Memory B cell (primary cell): ENCODE data around the gene HES2.
A peak's percentile ranks its signal among the peaks of the same experiment; 100 is the strongest.
"Not testable (repeated sequence)": the region's sequence is repeated elsewhere in the genome, so short reads cannot be mapped to it uniquely, and the experiment has no call there.

Experiments
- ATAC-seq: fragments of 150-1000 bp; cut with Tn5 transposase; 2 replicates; pipeline ENCODE4 v1.10.0; 2021; ENCODE audit warnings: low read depth, mild to moderate bottlenecking, moderate library complexity
- DNase-seq, 2 donors: peaks; one replicate each; pipeline ENCODE4 v3.0.0; 2022; ENCODE audit warnings: low spot score in 2 of 2
- H3K27ac Mint-ChIP-seq: one replicate; pipeline ENCODE4 v1.8.0; 2022; ENCODE audit warnings: mild to moderate bottlenecking, moderate library complexity, mixed read lengths
- H3K27me3 Mint-ChIP-seq: one replicate; pipeline ENCODE4 v1.8.0; 2022; ENCODE audit warnings: mixed read lengths
- H3K36me3 Mint-ChIP-seq: one replicate; pipeline ENCODE4 v1.8.0; 2022; ENCODE audit warnings: mild to moderate bottlenecking, mixed read lengths
- H3K4me1 Mint-ChIP-seq: one replicate; pipeline ENCODE4 v1.8.0; 2022; ENCODE audit warnings: mixed read lengths
- H3K4me3 Mint-ChIP-seq: one replicate; pipeline ENCODE4 v1.8.0; 2022; ENCODE audit warnings: mild to moderate bottlenecking, moderate library complexity, mixed read lengths
- H3K9me3 Mint-ChIP-seq: one replicate; pipeline ENCODE4 v1.8.0; 2022; ENCODE audit warnings: mixed read lengths

The HES2 gene

DNA sequence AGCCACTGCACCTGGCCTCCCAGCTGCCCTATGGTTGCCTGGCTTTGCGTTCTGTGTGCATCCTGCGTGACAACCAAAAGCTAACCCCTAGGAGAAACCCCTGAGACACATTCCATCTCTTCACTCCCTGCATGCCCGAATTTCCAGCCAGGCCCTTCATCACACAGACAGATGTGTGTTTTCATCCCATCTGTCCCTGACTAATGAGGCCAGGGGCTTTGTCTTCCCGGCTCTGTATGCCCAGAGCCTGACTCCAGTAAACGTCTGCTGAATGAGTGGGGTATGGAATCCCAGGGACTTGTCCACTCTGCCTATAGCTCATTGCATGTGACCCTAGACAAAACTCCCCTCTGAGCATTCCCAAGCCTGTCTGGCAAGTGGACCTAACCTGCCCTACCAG lies 14.5 kb upstream of the HES2 start:
- no peaks in the 10 kb centered on the region for H3K9me3 Mint-ChIP-seq
- H3K27ac Mint-ChIP-seq, result no peak overlapping the region
- no peaks in the 10 kb centered on the region for H3K36me3 Mint-ChIP-seq
- H3K27me3 Mint-ChIP-seq, result peaks cover 23% of the 10 kb centered on the region
- peaks cover 7% of the 10 kb centered on the region for H3K4me1 Mint-ChIP-seq
- H3K4me3 Mint-ChIP-seq, result no peak overlapping the region
- no peak for DNase-seq
- ATAC-seq, result no peak

DNA sequence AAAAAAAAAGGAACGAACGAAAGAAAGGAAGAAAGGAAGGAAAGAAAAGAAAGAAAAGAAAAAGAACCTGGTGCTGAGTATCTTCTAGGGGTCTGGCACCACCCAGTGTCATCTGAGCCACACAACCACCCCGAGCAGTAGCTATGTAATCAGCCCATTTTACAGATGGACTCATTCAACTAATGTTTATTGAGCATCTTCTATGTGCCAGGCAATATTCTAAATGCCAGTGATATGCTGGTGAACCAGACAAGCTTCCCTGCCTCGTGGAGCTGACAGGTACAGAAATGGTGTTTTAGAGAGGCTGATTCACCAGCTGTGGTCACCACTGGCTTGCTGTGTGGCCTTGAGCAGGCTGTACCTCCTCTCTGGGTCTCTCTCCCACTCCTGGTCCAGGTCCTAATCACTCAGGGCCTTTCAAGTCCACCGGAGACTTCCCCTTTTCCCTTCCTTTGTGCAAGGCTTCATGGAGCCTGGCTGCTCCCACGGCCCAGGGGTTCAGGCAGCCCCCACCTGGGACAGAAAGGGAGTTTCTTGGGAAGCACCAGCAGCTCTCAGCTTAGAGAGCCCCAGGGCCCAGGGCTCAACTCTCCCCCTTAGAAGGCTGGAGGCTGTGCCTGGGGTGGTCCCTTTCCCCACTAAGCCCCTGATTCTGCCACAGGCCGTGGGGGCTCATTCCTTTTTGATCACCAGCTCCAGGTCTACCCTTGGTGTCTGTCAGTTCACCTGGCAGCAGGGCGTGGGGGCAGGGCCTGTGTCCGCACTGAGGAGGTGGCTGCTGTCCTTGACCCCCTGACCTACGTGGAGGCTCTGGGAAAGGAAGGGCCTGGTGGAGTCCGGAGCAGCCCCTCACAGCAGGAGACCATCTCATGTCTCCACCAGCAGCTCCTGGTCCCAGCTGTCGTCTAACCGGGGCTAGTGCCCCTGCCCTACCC lies 12.2 kb upstream of the HES2 start:
- ATAC-seq, H3K27ac Mint-ChIP-seq, H3K4me1 Mint-ChIP-seq, H3K9me3 Mint-ChIP-seq, H3K4me3 Mint-ChIP-seq, DNase-seq, H3K36me3 Mint-ChIP-seq: not testable (repeated sequence)
- peaks cover 17% of the 10 kb centered on the region for H3K27me3 Mint-ChIP-seq

DNA sequence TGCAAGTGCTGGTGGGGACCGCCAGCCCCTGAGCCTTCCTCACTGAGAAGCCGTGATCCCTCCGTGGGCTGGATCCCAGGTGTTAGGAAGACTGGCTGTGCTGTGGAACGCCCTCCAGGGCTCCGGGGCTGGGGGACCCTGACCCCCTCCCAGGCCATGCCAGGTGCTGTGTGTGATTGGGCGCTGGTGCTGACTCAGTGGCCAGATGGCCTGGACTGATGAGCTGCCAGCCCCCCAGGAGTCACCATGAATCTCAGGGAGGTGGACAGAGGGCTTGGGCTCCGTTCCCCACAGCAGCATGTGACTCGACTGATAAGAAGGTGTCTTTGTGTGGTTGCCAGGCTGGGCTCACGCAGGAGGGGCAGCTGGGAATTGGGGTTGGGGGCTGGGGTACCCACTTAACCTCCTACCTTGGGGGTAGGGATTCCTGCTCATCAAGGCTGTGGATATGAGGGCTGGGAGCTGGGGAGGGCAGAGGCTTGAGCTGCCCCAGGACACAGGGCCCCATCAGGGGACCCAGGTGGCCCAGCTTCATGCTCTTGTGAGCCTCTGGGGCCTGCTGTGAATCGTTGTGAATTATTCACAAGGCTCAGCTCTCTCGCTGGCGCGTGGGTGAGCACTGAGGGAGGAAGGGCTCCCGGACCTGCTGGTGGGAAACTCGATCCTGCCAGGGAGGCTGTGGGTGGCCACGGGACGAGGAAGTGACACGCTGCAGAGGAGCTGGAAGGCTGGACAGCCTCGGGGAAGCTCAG lies 10.1 kb upstream of the HES2 start:
- not testable (repeated sequence) for H3K9me3 Mint-ChIP-seq, H3K4me1 Mint-ChIP-seq, H3K36me3 Mint-ChIP-seq, ATAC-seq, H3K4me3 Mint-ChIP-seq, H3K27ac Mint-ChIP-seq, DNase-seq
- peaks cover 16% of the 10 kb centered on the region for H3K27me3 Mint-ChIP-seq

DNA sequence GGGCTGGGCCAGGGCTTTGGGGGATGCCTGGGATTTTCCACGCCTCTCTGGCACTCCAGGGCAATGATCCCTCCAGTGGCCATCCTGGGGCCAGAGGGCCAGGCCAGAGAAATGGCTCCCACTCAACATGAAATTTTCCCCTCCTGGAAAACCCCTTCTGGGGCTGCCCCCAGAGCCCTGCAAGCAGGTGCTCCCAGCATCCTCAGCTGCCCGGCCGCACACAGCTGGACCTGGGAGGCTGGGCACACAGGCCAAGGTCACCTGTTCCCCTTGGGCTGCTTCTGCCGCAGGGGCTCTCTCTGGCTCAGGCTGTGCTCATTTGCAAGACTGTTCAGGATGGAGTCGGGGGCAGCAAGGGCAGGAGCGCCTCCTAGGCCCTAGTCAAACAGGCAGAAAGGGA lies 8.7 kb upstream of the HES2 start:
- H3K9me3 Mint-ChIP-seq, DNase-seq, H3K4me3 Mint-ChIP-seq, H3K36me3 Mint-ChIP-seq, H3K4me1 Mint-ChIP-seq, H3K27ac Mint-ChIP-seq: not testable (repeated sequence)
- H3K27me3 Mint-ChIP-seq, result peaks cover 13% of the 10 kb centered on the region
- peak; percentile 46 for ATAC-seq

DNA sequence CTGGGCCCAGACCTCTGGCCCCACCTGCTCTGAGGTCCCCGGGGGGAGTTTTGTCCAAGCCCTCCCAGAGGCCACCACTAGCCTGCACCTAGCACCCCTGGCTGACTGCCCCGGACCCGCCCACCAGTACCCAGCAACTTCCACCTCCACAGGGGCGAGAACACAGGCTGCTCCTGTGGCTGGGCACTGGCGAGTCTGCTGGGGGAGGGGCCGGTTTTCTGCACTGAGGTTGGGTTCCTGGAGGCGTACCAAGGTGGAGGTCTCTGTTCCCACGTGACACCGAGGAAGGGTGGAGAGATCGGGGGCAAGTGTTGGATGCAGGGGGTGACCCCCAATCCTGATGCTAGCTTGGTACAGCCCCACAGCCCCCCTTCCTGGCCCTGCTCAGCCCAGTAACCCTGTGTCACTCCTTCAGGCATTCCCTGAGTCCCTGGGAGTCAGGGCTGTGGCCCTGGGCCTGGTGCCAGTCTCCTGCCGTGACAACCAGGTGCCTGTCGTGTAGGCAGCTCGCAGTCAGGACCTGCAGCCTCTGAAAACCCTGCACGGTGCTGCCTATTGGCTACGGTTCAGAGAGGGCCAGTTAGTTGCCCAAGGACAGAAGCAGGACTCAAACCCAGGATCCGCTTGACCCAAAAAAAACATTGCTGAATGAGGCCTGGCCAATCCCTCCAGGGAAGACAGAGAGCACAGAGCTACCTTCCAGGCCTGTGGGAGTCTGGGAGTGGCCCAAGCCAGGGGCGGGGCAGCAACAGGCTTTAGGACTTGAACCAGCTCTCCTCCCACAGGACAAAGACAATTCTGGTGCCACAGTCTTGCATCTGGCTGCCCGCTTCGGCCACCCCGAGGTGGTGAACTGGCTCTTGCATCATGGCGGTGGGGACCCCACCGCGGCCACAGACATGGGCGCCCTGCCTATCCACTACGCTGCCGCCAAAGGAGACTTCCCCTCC lies 8.0 kb upstream of the HES2 start:
- no peak for ATAC-seq
- H3K27ac Mint-ChIP-seq, result no peak overlapping the region
- H3K9me3 Mint-ChIP-seq, result no peaks in the 10 kb centered on the region
- DNase-seq, result no peak
- peaks cover 7% of the 10 kb centered on the region for H3K4me1 Mint-ChIP-seq
- H3K36me3 Mint-ChIP-seq, result no peaks in the 10 kb centered on the region
- peaks cover 14% of the 10 kb centered on the region for H3K27me3 Mint-ChIP-seq
- H3K4me3 Mint-ChIP-seq, result no peak overlapping the region

DNA sequence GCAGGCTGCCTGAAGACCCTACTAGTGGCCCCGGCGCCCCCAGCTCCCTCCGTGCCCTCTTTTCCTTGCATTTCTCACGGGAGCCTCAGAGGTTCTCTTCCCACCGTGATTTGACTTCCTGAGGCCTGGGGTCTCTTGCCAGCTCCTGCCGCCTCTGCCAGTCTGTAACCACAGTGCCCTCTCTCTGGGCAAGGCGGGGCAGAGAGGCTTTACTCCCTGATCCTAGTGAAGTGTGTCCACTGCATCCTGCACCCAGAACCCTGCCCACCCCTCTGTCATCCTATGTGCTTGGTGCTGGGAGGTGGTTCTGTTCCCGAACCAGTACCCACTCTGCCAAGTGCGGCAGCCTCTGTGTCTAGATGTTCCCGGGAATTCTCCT lies 7.2 kb upstream of the HES2 start:
- Mint-ChIP-seq H3K27ac (no peak overlapping the region), H3K36me3 (no peaks in the 10 kb centered on the region), H3K4me3 (no peak overlapping the region), H3K27me3 (peaks cover 16% of the 10 kb centered on the region), H3K9me3 (no peaks in the 10 kb centered on the region), H3K4me1 (peaks cover 7% of the 10 kb centered on the region)
- DNase-seq (no peak), ATAC-seq (no peak)

DNA sequence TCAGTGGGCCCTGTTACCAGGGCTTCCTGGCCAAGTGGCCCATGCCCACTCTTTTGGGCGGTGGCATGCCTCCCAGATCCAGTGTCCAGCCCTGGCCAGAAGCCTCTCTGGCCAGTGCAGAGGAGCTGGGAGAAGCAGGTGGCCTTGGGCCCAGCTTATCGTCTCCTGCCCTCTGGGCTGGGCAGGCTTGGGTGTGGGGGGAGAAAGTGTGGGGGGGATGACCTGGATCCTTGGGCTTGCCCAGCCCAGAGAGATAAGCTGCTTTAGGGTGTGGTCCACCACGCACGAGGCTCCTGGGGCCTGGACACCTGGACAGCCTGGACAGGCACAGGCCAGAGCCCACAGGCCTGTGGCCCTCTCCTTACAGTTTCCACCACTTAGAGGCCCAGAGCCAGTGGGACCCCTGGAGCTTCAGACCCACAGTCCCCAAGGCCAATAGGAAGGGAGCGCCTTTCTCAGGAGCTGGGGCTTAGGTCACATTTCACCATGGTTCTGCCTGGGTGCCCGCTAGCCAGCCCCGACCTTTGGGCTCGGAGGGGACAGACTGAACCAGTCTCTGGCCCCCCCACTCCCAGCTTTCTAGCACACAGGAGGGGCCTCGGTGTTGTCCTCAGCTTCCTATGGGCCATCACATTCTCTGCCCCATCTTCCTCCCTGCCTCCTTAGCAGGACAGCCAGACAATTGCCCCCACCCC lies 6.7 kb upstream of the HES2 start:
- no peaks in the 10 kb centered on the region for H3K36me3 Mint-ChIP-seq
- DNase-seq, result no peak

DNA sequence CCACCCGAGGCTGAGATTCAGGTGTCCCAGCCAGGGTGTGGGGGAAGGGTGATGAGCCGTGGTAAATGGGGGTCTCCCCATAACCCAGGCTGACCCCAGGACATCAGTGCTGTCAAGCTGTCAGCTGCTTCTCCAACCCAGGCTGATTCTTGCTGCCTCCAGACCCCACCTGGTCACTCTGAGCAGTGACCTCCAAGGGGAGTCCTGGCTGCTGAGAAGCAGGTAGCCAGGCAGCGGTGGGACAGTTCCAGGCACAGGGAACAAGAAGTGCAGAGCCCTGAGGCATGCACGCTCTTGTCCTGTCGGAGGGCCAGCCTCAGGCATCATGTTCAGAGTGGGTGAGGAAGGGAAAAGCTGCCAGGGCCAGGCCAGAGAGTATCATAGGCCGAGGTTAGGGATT lies 5.9 kb upstream of the HES2 start:
- no peaks in the 10 kb centered on the region for H3K36me3 Mint-ChIP-seq
- H3K4me3 Mint-ChIP-seq, result no peak overlapping the region
- ATAC-seq (no peak), DNase-seq (no peak)
- no peaks in the 10 kb centered on the region for H3K9me3 Mint-ChIP-seq
- peaks cover 17% of the 10 kb centered on the region for H3K27me3 Mint-ChIP-seq
- H3K27ac Mint-ChIP-seq, result no peak overlapping the region
- H3K4me1 Mint-ChIP-seq, result peaks cover 7% of the 10 kb centered on the region

More for the DNA sequence above, 6.7 kb upstream of the HES2 start:
- Mint-ChIP-seq H3K27ac (no peak overlapping the region), H3K4me1 (peaks cover 7% of the 10 kb centered on the region), H3K9me3 (no peaks in the 10 kb centered on the region), H3K27me3 (peaks cover 17% of the 10 kb centered on the region), H3K4me3 (no peak overlapping the region)
- no peak for ATAC-seq

DNA sequence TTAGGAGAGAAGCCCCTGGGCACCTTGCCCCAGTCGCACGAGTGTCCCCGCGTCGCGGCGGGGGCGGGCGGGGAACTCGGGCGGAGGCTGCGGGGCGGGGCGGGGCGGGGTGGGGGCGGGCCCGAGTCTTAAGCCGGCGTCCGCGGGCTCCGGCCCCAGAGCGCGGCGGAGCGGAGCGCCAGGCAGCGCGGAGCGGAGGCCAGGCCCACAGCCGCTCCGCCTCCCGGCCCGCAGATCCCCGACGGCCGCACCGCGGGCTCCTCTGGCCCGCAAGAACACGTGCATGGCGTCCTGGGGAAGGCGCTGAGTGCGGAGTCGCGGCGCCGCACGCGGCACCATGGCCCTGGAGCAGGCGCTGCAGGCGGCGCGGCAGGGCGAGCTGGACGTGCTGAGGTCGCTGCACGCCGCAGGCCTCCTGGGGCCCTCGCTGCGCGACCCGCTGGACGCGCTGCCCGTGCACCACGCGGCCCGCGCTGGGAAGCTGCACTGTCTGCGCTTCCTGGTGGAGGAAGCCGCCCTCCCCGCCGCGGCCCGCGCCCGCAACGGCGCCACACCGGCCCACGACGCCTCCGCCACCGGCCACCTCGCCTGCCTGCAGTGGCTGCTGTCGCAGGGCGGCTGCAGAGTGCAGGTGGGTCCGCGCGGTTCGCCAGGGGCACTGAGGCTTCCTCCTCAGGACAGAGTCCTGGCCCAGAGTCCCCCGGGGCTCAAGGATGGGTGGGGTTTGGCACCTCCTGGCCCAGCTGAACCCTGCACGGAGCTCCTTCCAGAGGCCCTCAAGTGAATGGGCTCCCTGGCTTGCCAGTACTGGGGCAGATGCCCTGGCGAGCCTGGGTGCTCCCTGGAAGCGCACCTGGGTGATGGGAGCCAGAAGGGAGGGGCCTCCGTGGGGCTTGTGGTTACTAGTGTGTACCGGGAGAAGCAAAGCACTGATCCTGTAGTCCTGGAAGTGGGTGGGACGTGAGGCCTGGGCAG lies 5.2 kb upstream of the HES2 start, which contains the start of gene ESPN:
ESPN (plus strand) TSS at position 158 of the 975 bp plus-strand sequence; CDS start at position 338, 180 bp downstream.
- Mint-ChIP-seq H3K9me3 (no peaks in the 10 kb centered on the region), H3K4me3 (peak within 1 kb of the TSS; percentile 63), H3K27me3 (peaks cover 16% of the 10 kb centered on the region), H3K36me3 (no peaks in the 10 kb centered on the region), H3K4me1 (peaks cover 7% of the 10 kb centered on the region), H3K27ac (no peak within 1 kb of the TSS)
- ATAC-seq, result peak; percentile 33
- peak in 1 of 2 donors; percentile 28 for DNase-seq

DNA sequence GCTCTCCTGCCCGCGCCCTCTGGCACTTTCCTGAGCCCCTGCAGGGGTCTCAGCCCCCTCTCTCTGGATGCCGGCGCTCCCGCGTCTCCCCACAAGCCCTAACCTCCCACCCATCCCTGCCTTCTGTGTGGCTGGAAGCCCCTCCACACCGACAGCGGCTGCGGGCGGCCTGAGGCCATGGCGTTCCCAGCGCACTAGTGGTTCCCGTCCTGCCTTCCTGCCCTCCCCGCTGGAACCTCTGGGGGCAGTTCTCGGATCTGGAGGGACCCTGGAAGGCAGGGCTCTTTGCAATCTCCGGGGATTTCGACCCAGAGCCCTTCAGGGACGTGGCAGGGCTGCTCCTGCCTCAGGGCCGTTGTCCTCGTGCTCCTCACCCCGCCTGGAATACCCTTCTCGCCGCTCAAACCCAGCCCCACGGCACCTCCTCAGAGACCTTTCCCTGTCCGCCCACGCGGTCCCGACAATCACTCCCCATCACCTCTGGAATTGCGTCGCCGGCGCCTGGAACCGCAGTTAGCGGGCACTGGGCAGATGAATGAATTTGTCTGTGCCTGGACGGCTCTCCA lies 4.4 kb upstream of the HES2 start:
- H3K27me3 Mint-ChIP-seq, result peaks cover 17% of the 10 kb centered on the region
- no peak for ATAC-seq
- H3K4me1 Mint-ChIP-seq, result peaks cover 7% of the 10 kb centered on the region
- no peak overlapping the region for H3K27ac Mint-ChIP-seq
- peak overlapping the region; percentile 63 for H3K4me3 Mint-ChIP-seq
- DNase-seq, result peak in 1 of 2 donors; percentile 25
- H3K9me3 Mint-ChIP-seq, result no peaks in the 10 kb centered on the region
- H3K36me3 Mint-ChIP-seq, result no peaks in the 10 kb centered on the region

DNA sequence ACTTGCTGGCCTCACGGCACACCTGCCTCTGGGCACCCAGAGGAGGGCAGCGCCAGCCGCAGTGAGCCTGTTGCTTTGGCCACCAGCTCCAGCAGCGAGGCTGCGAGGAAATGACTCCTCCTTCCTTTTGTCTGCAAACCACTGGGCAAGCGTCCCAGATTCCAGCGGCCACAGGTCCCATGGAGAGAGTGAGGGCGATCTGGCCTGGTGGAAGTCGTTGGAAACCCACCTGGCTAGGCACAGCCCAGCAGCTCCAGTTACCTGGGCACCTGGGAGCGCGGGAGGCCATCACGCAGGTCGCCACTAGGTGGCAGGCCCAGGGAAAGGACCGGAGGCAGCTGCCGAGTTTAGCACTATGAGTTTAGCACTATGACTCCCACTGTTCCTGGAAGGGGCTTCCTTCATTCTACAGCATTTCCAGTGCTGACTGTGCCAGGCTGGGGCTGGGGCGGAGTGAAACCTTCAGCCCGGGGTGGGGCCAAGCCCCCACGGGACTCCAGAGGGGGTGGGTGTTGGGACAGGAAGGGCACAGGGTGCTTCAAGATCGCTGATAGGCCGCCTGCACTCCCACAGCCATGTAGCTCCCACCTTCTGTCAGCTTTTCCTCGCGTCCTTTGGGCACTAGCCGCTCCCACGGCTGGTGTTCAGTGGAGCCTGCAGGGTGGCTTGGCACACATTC lies 3.7 kb upstream of the HES2 start:
- DNase-seq (peak; percentile 63 to 67), ATAC-seq (peak; percentile 80)
- Mint-ChIP-seq H3K4me1 (peaks cover 7% of the 10 kb centered on the region), H3K27me3 (peaks cover 16% of the 10 kb centered on the region), H3K9me3 (no peaks in the 10 kb centered on the region), H3K4me3 (peak overlapping the region; percentile 63), H3K36me3 (no peaks in the 10 kb centered on the region), H3K27ac (no peak overlapping the region)

DNA sequence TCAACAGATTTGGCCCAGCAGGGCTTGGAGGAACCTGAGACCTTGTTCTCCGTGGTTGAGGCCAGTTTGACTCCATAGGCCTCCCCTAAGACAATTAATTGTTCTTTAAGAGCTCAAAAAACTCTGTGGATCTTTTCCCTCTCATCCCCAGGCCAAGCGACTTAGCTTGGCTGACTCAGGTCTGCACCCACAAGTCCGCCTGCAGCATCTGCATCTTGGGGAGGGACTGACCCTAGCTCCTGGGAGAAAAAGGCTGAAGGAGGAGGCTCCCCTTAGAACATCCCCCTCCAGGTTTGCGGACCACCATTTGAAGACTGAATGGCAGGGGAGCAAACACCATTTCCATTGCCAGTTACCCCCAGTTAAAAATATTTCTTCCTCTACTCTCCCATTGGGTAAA lies 1.5 kb upstream of the HES2 start:
- Mint-ChIP-seq H3K4me1 (peaks cover 7% of the 10 kb centered on the region), H3K27me3 (peaks cover 23% of the 10 kb centered on the region), H3K27ac (no peak overlapping the region), H3K36me3 (no peaks in the 10 kb centered on the region), H3K4me3 (no peak overlapping the region), H3K9me3 (no peaks in the 10 kb centered on the region)
- no peak for DNase-seq
- no peak for ATAC-seq
